GM18499 (cell line): ENCODE measurements around the gene CENPA.

Experiments used
- ATAC-seq: cut with Tn5 transposase; IDR thresholded peaks from one replicate; pipeline ENCODE4 v1.9.1; 2021; ENCODE audit warnings: moderate number of reproducible peaks; ENCODE audit not compliant: insufficient read depth, unreplicated experiment

The CENPA gene

GRCh38 chr2:26822877-26823276, 37.0 kb downstream of the CENPA start:
- ATAC-seq: no peak

GRCh38 chr2:26838121-26838906, 52.5 kb downstream of the CENPA start:
- ATAC-seq: no peak

DNA sequence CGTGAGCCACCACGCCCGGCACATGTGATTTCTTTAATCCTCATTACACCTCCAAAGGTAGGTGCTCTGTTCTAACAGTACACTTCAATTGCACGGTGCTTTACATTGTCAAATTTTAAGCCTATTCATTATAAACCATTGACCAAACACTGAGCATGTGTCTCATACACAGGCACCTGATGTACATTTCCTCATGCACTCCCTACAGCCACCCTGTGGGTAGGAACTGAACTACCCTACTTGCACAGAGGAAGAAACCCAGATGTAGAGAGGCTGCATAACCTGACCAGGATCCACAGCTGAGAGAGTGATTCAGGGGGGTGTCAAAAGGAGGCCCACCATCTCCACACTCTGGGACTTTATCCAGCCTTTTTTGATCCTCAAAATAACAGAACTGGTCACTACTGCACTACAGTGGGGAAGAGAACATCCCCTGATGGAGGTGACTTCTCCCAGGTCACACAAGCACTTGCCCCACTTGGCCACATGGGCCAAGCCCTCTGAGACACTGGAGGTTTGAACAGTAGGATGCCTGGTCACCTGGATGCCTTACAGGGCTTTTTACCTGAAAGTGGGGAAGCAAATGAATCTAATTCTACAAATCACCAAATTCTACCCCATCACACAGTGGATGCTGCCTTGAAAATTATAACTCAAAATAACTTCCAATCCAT, 55.2 kb downstream of the CENPA start:
- ATAC-seq: no peak

- no peak for ATAC-seq
These were observed 57.2 kb downstream of the CENPA start for GRCh38 chr2:26843041-26843440.
